Measurements from ENCODE around the gene ERCC6.

The ERCC6 gene

GRCh38 chr10:49579621-49580020 is 40.7 kb upstream of the ERCC6 start:
- no peaks in the 10 kb centered on the region for H4K20me1 ChIP-seq (ENCODE audit: insufficient read depth, low read length, poor library complexity, severe bottlenecking)
- H3K9ac ChIP-seq (ENCODE audit: low read depth, low read length, poor library complexity, severe bottlenecking), result no peak overlapping the region
- no peaks in the 10 kb centered on the region for H3K27me3 ChIP-seq (ENCODE audit: insufficient read depth, low read length, poor library complexity, severe bottlenecking)
- no peak for TF ChIP-seq EZH2phosphoT487 (IDR thresholded peaks at IDR 0.05; ENCODE audit: borderline replicate concordance)
- H3K36me3 ChIP-seq (ENCODE audit: insufficient read depth, low read length), result no peaks in the 10 kb centered on the region
- H3K79me2 ChIP-seq (ENCODE audit: insufficient read depth, low read length), result no peaks in the 10 kb centered on the region
- no peaks in the 10 kb centered on the region for H3F3A ChIP-seq (ENCODE audit: low read depth)
- H3K4me1 ChIP-seq (ENCODE audit: insufficient read depth, low read length, poor library complexity, severe bottlenecking), result no peaks in the 10 kb centered on the region
- H3K9me3 ChIP-seq (ENCODE audit: insufficient read depth, low read depth, low read length), result no peaks in the 10 kb centered on the region
- no peak overlapping the region for H3K4me2 ChIP-seq (ENCODE audit: low read depth, low read length, poor library complexity, severe bottlenecking)
- no peaks in the 10 kb centered on the region for H3K9me2 ChIP-seq (replicated peaks; ENCODE audit: low read depth, low read length)
- H2AFZ ChIP-seq (ENCODE audit: low read length), result no peak overlapping the region
- H3K4me3 ChIP-seq (ENCODE audit: low read length, poor library complexity, severe bottlenecking), result no peak overlapping the region

- Histone ChIP-seq H3K36me3 (ENCODE audit: insufficient read depth, low read length) (no peaks in the 10 kb centered on the region), H3K9me3 (ENCODE audit: insufficient read depth, low read depth, low read length) (no peaks in the 10 kb centered on the region), H2AFZ (ENCODE audit: low read length) (no peak overlapping the region), H3K9me2 (replicated peaks; ENCODE audit: low read depth, low read length) (no peaks in the 10 kb centered on the region), H3K4me3 (ENCODE audit: low read length, poor library complexity, severe bottlenecking) (no peak overlapping the region), H3K4me2 (ENCODE audit: low read depth, low read length, poor library complexity, severe bottlenecking) (no peak overlapping the region), H3K79me2 (ENCODE audit: insufficient read depth, low read length) (no peaks in the 10 kb centered on the region), H3F3A (ENCODE audit: low read depth) (no peaks in the 10 kb centered on the region), H3K27me3 (ENCODE audit: insufficient read depth, low read length, poor library complexity, severe bottlenecking) (no peaks in the 10 kb centered on the region), H3K4me1 (ENCODE audit: insufficient read depth, low read length, poor library complexity, severe bottlenecking) (no peaks in the 10 kb centered on the region), H4K20me1 (ENCODE audit: insufficient read depth, low read length, poor library complexity, severe bottlenecking) (no peaks in the 10 kb centered on the region), H3K9ac (ENCODE audit: low read depth, low read length, poor library complexity, severe bottlenecking) (no peak overlapping the region)
- TF ChIP-seq CTCF (conservative IDR thresholded peaks at IDR 0.05; ENCODE audit: low read length) (no peak), EZH2phosphoT487 (IDR thresholded peaks at IDR 0.05; ENCODE audit: borderline replicate concordance) (no peak)
Observed at GRCh38 chr10:49578392-49578791, 39.5 kb upstream of the ERCC6 start.

- no peak overlapping the region for H3K4me3 ChIP-seq (ENCODE audit: low read length, poor library complexity, severe bottlenecking)
- H3K36me3 ChIP-seq (ENCODE audit: insufficient read depth, low read length), result no peaks in the 10 kb centered on the region
- no peak overlapping the region for H3K4me2 ChIP-seq (ENCODE audit: low read depth, low read length, poor library complexity, severe bottlenecking)
- H3K9ac ChIP-seq (ENCODE audit: low read depth, low read length, poor library complexity, severe bottlenecking), result no peak overlapping the region
- H3K4me1 ChIP-seq (ENCODE audit: insufficient read depth, low read length, poor library complexity, severe bottlenecking), result no peaks in the 10 kb centered on the region
- no peaks in the 10 kb centered on the region for H3K79me2 ChIP-seq (ENCODE audit: insufficient read depth, low read length)
- no peaks in the 10 kb centered on the region for H3F3A ChIP-seq (ENCODE audit: low read depth)
- H2AFZ ChIP-seq (ENCODE audit: low read length), result no peak overlapping the region
- TF ChIP-seq CTCF (conservative IDR thresholded peaks at IDR 0.05; ENCODE audit: low read length) (no peak), EZH2phosphoT487 (IDR thresholded peaks at IDR 0.05; ENCODE audit: borderline replicate concordance) (no peak)
- no peaks in the 10 kb centered on the region for H3K9me3 ChIP-seq (ENCODE audit: insufficient read depth, low read depth, low read length)
- H3K27me3 ChIP-seq (ENCODE audit: insufficient read depth, low read length, poor library complexity, severe bottlenecking), result no peaks in the 10 kb centered on the region
- no peaks in the 10 kb centered on the region for H3K9me2 ChIP-seq (replicated peaks; ENCODE audit: low read depth, low read length)
- H4K20me1 ChIP-seq (ENCODE audit: insufficient read depth, low read length, poor library complexity, severe bottlenecking), result no peaks in the 10 kb centered on the region
Observed at GRCh38 chr10:49577182-49577925, 38.4 kb upstream of the ERCC6 start.
